Thyroid gland (tissue), 4 donors: Measurements from ENCODE around the gene LAX1. TPM values are rescaled to one million over a fixed set of nuclear protein-coding genes. Genes with fewer than 3 reads are reported as not detected.

Source experiments
- DNase-seq, 2 donors: peaks; one replicate each; pipeline ENCODE4 v3.0.0-alpha.2; 2019
- H3K27ac ChIP-seq, 3 donors: fragments of 200-600 bp; sonication (generic); 1 replicate in 2 of 3; 2 replicates in 1 of 3; pipeline ENCODE4 v1.5.1; 2016 to 2019; ENCODE audit warnings: mild to moderate bottlenecking in 1 of 3, moderate library complexity in 1 of 3
- H3K27me3 ChIP-seq: fragments of 200-600 bp; sonication (generic); one replicate; pipeline ENCODE4 v1.5.1; 2019
- H3K36me3 ChIP-seq, 2 donors: fragments of 200-600 bp; sonication (generic); one replicate each; pipeline ENCODE4 v1.5.1; 2016 to 2019
- H3K4me1 ChIP-seq, 2 donors: fragments of 200-600 bp; sonication (generic); one replicate each; pipeline ENCODE4 v1.5.1; 2017 to 2019
- H3K4me3 ChIP-seq, 3 donors: fragments of 200-600 bp; sonication (generic); replicated peaks in 1 of 3; 1 replicate in 2 of 3; 2 replicates in 1 of 3; pipeline ENCODE4 v1.5.1; 2016; ENCODE audit warnings: mild to moderate bottlenecking in 1 of 3
- H3K9me3 ChIP-seq: fragments of 200-600 bp; sonication (generic); one replicate; pipeline ENCODE4 v1.5.1; 2017
- POLR2A ChIP-seq, 2 donors: fragments of 450-650 bp; IDR thresholded peaks; one replicate each; pipeline ENCODE4 v1.6.1; 2017; ENCODE audit warnings: antibody characterized with exemption in 2 of 2, mild to moderate bottlenecking in 2 of 2, moderate library complexity in 1 of 2
- WGBS, 2 donors: methylation state at CpG; one replicate each; pipeline ENCODE4 v1.1.5; 2017; 5-methylcytosine and 5-hydroxymethylcytosine counted together
- intact Hi-C: fragments of 100-400 bp; cut with DNase I; formaldehyde crosslinking; loops from one replicate; pipeline ENCODE4 v1.15.1; 2023
- total RNA-seq, 4 donors: library from RNA; depleted of rRNA; stranded (reverse); fragments of >200 nt; gene quantifications; one replicate each; pipeline ENCODE4 v1.2.3, GENCODE V29; 2016
- TF ChIP-seq, protein P1 (sequence below), 6 experiments: fragments of 200-600 bp in 3 of 6; fragments of 450-650 bp in 3 of 6; sonication (generic) in 3 of 6; IDR thresholded peaks; one replicate each; pipeline ENCODE4 v1.5.1; 2016 to 2019; ENCODE audit warnings: antibody characterized with exemption in 6 of 6, mild to moderate bottlenecking in 2 of 6, inconsistent platforms in 1 of 6, moderate library complexity in 1 of 6

The LAX1 gene
- total RNA-seq, 4 donors from 2014 or later, result 0.22 to 0.67 (median 0.40) TPM; not detected in 1

DNA sequence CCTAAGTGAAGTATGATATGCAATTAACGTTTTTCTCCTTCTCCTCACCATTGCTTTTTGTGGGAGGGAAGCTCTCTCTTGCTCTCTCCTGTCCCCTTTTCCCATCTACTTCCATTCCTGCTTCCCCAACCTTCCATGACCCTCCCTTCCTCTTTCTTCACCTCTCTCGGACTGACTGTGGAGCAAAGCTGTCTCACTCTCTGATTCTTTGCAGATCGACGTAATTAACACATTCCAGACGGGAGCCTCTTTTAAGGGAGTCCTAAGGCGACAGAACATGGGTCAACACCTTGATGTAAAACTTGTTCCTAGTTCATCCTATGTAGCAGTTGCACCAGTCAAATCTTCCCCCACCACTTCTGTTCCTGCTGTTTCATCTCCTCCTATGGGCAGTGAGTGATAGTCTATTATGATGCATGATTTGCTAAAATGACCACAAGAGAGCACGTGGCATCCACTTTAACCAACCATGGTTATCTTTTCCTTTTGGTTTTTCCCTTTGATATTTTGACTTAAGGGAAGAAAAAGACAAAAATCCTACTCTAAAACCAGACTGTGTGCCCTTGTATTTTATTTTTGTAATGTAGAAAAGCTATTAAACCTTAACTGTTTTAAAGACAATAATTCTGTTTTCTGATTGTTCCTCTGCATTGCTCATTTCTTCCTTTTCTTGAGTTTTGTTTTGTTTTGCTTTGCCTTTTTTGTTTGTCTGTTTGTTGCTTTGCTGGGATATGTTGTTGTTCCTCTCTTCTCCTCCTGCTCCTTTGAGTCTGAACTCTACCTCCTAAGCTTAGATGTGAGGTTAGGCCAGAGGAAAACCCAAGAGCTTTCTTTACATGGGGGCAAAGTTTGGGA lies 31.7 kb upstream of the LAX1 start:
- WGBS, 2 donors, result 85 to 88% methylated on average over 7 of the region's 7 CpGs
- peaks cover 2% of the 10 kb centered on the region in 2 donors for H3K36me3 ChIP-seq

GRCh38 chr1:203742436-203742835 lies 22.5 kb upstream of the LAX1 start:
- peaks cover 3% of the 10 kb centered on the region in 2 donors for H3K36me3 ChIP-seq

More for the DNA sequence above, 31.7 kb upstream of the LAX1 start:
- no peak for DNase-seq
- Histone ChIP-seq H3K4me1 (no peaks in the 10 kb centered on the region), H3K27me3 (no peaks in the 10 kb centered on the region), H3K27ac (no peak overlapping the region), H3K9me3 (no peaks in the 10 kb centered on the region), H3K4me3 (no peak overlapping the region)
- intact Hi-C loops, result no loop called here
- TF ChIP-seq, protein P1, sequence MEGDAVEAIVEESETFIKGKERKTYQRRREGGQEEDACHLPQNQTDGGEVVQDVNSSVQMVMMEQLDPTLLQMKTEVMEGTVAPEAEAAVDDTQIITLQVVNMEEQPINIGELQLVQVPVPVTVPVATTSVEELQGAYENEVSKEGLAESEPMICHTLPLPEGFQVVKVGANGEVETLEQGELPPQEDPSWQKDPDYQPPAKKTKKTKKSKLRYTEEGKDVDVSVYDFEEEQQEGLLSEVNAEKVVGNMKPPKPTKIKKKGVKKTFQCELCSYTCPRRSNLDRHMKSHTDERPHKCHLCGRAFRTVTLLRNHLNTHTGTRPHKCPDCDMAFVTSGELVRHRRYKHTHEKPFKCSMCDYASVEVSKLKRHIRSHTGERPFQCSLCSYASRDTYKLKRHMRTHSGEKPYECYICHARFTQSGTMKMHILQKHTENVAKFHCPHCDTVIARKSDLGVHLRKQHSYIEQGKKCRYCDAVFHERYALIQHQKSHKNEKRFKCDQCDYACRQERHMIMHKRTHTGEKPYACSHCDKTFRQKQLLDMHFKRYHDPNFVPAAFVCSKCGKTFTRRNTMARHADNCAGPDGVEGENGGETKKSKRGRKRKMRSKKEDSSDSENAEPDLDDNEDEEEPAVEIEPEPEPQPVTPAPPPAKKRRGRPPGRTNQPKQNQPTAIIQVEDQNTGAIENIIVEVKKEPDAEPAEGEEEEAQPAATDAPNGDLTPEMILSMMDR (IDR thresholded peaks at IDR 0.05), result no peak
- TF ChIP-seq POLR2A (IDR thresholded peaks at IDR 0.05), result no peak

GRCh38 chr1:203743091-203743571 lies 21.9 kb upstream of the LAX1 start:
- H3K4me1 ChIP-seq, result peaks cover 8% of the 10 kb centered on the region in 2 donors
- H3K4me3 ChIP-seq, result no peak overlapping the region
- H3K36me3 ChIP-seq, result peaks cover 2 to 3% of the 10 kb centered on the region in 2 donors
- no peak for DNase-seq
- TF ChIP-seq POLR2A (IDR thresholded peaks at IDR 0.05), result no peak
- TF ChIP-seq, protein P1 (IDR thresholded peaks at IDR 0.05), result no peak
- 61 to 74% methylated on average over 5 of the region's 5 CpGs for WGBS, 2 donors
- H3K27ac ChIP-seq, result no peak overlapping the region
- no peaks in the 10 kb centered on the region for H3K27me3 ChIP-seq
- H3K9me3 ChIP-seq, result no peaks in the 10 kb centered on the region
- intact Hi-C loops, result no loop called here

More at GRCh38 chr1:203742436-203742835, 22.5 kb upstream of the LAX1 start:
- no peak for DNase-seq
- Histone ChIP-seq H3K9me3 (no peaks in the 10 kb centered on the region), H3K4me1 (peaks cover 8% of the 10 kb centered on the region in 2 donors), H3K27me3 (no peaks in the 10 kb centered on the region), H3K27ac (no peak overlapping the region), H3K4me3 (no peak overlapping the region)
- TF ChIP-seq, protein P1 (IDR thresholded peaks at IDR 0.05), result no peak
- no peak for TF ChIP-seq POLR2A (IDR thresholded peaks at IDR 0.05)
- intact Hi-C loops, result no loop called here
- 71 to 80% methylated on average over 3 of the region's 3 CpGs for WGBS, 2 donors

- TF ChIP-seq, protein P1 (IDR thresholded peaks at IDR 0.05), result no peak
- TF ChIP-seq POLR2A (IDR thresholded peaks at IDR 0.05), result no peak
- peak overlapping the region in 1 of 3 donors; percentile 49 for H3K27ac ChIP-seq
- H3K9me3 ChIP-seq, result no peaks in the 10 kb centered on the region
- 65 to 71% methylated on average over 10 of the region's 10 CpGs for WGBS, 2 donors
- H3K27me3 ChIP-seq, result no peaks in the 10 kb centered on the region
- peaks cover 8% of the 10 kb centered on the region in 2 donors for H3K4me1 ChIP-seq
- peaks cover 0 to 3% of the 10 kb centered on the region in 2 donors for H3K36me3 ChIP-seq
- no peak overlapping the region for H3K4me3 ChIP-seq
- intact Hi-C loops, result no loop called here
- DNase-seq, result peak; percentile 42 to 56
These were observed 20.7 kb upstream of the LAX1 start for GRCh38 chr1:203744075-203744972.
